AG10803 (cell line): Measurements from ENCODE around the gene WSCD2.

Source experiments
- DNase-seq: peaks from one replicate; pipeline ENCODE4 v3.0.0; 2010; ENCODE audit warnings: low read depth
- H3K4me3 ChIP-seq: 2 replicates; pipeline ENCODE4 v1.5.1; 2011; ENCODE audit warnings: mild to moderate bottlenecking, low read length, control low read depth
- TF ChIP-seq, protein P1 (sequence below): conservative IDR thresholded peaks from 2 replicates; pipeline ENCODE4 v1.5.1; 2011; ENCODE audit warnings: mild to moderate bottlenecking, low read length, control low read depth, inconsistent platforms

Gene WSCD2

GRCh38 chr12:108196319-108196718 is 67.2 kb downstream of the WSCD2 start:
- no peak overlapping the region for H3K4me3 ChIP-seq
- DNase-seq: no peak
- TF ChIP-seq, protein P1, sequence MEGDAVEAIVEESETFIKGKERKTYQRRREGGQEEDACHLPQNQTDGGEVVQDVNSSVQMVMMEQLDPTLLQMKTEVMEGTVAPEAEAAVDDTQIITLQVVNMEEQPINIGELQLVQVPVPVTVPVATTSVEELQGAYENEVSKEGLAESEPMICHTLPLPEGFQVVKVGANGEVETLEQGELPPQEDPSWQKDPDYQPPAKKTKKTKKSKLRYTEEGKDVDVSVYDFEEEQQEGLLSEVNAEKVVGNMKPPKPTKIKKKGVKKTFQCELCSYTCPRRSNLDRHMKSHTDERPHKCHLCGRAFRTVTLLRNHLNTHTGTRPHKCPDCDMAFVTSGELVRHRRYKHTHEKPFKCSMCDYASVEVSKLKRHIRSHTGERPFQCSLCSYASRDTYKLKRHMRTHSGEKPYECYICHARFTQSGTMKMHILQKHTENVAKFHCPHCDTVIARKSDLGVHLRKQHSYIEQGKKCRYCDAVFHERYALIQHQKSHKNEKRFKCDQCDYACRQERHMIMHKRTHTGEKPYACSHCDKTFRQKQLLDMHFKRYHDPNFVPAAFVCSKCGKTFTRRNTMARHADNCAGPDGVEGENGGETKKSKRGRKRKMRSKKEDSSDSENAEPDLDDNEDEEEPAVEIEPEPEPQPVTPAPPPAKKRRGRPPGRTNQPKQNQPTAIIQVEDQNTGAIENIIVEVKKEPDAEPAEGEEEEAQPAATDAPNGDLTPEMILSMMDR: no peak

DNA sequence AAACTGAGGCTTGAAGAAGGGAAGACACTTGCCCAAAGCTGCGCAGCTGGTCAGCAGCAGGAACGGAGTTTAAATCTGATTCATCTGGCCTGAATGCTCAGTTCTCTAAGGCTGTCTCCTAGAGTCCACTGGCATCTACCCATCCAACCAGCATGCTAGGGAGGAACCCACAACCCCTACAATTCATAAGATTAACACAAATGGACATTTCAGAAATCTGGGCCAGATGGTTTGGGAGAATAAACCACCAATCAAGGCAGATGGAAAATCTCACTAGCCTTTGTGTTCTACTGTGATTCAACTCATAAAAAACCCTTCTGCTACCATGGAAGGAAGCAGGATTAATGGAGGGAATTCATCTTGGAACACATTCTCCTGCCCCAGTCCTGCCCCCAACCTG is 67.8 kb downstream of the WSCD2 start:
- no peak overlapping the region for H3K4me3 ChIP-seq
- no peak for DNase-seq
- TF ChIP-seq, protein P1: no peak

GRCh38 chr12:108198043-108198442 is 69.0 kb downstream of the WSCD2 start:
- no peak for DNase-seq
- H3K4me3 ChIP-seq: no peak overlapping the region
- TF ChIP-seq, protein P1: no peak

- no peak overlapping the region for H3K4me3 ChIP-seq
- TF ChIP-seq, protein P1: no peak
- DNase-seq: no peak
These were observed 70.0 kb downstream of the WSCD2 start for GRCh38 chr12:108199106-108199505.

DNA sequence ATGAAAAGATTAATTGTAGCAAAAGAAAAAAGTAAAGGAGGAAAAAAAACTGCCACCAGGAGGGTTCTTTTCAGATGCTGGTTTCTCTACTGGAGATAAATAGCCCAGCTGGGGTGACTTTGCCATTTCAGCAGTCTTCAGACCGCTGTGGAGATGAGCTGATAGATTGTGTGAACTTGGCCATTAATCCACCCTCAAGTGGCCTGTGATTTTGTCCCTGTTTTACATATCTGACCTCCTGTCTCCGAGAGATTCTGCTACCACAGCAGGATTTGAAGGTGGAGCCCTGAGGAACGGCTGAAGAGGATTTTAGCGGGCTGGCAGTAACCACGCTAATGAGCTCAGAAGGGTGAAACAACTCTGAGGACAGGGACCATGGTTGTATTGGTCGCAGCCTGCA is 72.7 kb downstream of the WSCD2 start:
- H3K4me3 ChIP-seq: no peak overlapping the region
- DNase-seq: no peak
- TF ChIP-seq, protein P1: no peak

- TF ChIP-seq, protein P1: no peak
- H3K4me3 ChIP-seq: no peak overlapping the region
- no peak for DNase-seq
These were observed 75.3 kb downstream of the WSCD2 start for GRCh38 chr12:108204117-108204987.

GRCh38 chr12:108205864-108206263 is 76.8 kb downstream of the WSCD2 start:
- no peak overlapping the region for H3K4me3 ChIP-seq
- DNase-seq: no peak
- TF ChIP-seq, protein P1: no peak
